ENCODE measurements around the gene KRTAP12-3.

GRCh38 chr21:44670642-44671432 lies 13.1 kb downstream of the KRTAP12-3 start:
- TF ChIP-seq POLR2AphosphoS5 (IDR thresholded peaks at IDR 0.05), result no peak
- TF ChIP-seq, protein P1, sequence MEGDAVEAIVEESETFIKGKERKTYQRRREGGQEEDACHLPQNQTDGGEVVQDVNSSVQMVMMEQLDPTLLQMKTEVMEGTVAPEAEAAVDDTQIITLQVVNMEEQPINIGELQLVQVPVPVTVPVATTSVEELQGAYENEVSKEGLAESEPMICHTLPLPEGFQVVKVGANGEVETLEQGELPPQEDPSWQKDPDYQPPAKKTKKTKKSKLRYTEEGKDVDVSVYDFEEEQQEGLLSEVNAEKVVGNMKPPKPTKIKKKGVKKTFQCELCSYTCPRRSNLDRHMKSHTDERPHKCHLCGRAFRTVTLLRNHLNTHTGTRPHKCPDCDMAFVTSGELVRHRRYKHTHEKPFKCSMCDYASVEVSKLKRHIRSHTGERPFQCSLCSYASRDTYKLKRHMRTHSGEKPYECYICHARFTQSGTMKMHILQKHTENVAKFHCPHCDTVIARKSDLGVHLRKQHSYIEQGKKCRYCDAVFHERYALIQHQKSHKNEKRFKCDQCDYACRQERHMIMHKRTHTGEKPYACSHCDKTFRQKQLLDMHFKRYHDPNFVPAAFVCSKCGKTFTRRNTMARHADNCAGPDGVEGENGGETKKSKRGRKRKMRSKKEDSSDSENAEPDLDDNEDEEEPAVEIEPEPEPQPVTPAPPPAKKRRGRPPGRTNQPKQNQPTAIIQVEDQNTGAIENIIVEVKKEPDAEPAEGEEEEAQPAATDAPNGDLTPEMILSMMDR (IDR thresholded peaks at IDR 0.05), result no peak
- no peak for TF ChIP-seq EP300 (IDR thresholded peaks at IDR 0.05)
